Breast epithelium (tissue), 4 donors: ENCODE measurements around the gene P3H4. TPM values are rescaled to one million over a fixed set of nuclear protein-coding genes. Genes with fewer than 3 reads are reported as not detected.

ENCODE experiments used
- DNase-seq, 2 donors: peaks; one replicate each; pipeline ENCODE4 v3.0.0-alpha.2; 2019; ENCODE audit warnings: low spot score in 2 of 2
- H3K27ac ChIP-seq, 2 donors: fragments of 200-600 bp; sonication (generic) in 1 of 2; one replicate each; pipeline ENCODE4 v1.5.1; 2016 to 2019; ENCODE audit warnings: mild to moderate bottlenecking in 1 of 2
- H3K27me3 ChIP-seq, 2 donors: fragments of 200-600 bp; sonication (generic) in 1 of 2; one replicate each; pipeline versions ENCODE4 v1.5.1 to v1.6.0; 2017 to 2019; ENCODE audit warnings: control low read depth in 1 of 2, mild to moderate bottlenecking in 1 of 2
- H3K36me3 ChIP-seq: fragments of 200-600 bp; one replicate; pipeline ENCODE4 v1.5.1; 2019
- H3K4me1 ChIP-seq, 2 donors: fragments of 200-600 bp; sonication (generic); one replicate each; pipeline ENCODE4 v1.5.1; 2016 to 2019; ENCODE audit warnings: control low read depth in 1 of 2
- H3K4me3 ChIP-seq, 3 donors: fragments of 200-600 bp; sonication (generic); 1 replicate in 2 of 3; 2 replicates in 1 of 3; pipeline ENCODE4 v1.5.1; 2016 to 2019; ENCODE audit warnings: mild to moderate bottlenecking in 3 of 3, moderate library complexity in 2 of 3
- H3K9me3 ChIP-seq, 2 donors: fragments of 200-600 bp; sonication (generic) in 1 of 2; one replicate each; pipeline ENCODE4 v1.5.1; 2016 to 2019; ENCODE audit warnings: control low read depth in 1 of 2
- POLR2A ChIP-seq: fragments of 450-650 bp; IDR thresholded peaks from one replicate; pipeline ENCODE4 v1.6.1; 2016; ENCODE audit warnings: antibody characterized with exemption, mild to moderate bottlenecking, moderate library complexity
- POLR2AphosphoS5 ChIP-seq, 3 donors: sonication (generic); formaldehyde crosslinking; IDR thresholded peaks; one replicate each; pipeline ENCODE4 v1.6.1; 2017; ENCODE audit warnings: antibody characterized with exemption in 3 of 3
- intact Hi-C: fragments of 100-400 bp; cut with DNase I; formaldehyde crosslinking; loops from one replicate; pipeline ENCODE4 v1.15.1; 2023; ENCODE audit warnings: low total_unique reads
- total RNA-seq, 3 donors: library from RNA; depleted of rRNA; stranded (reverse); fragments of >200 nt; gene quantifications; one replicate each; pipeline ENCODE4 v1.1.0, GENCODE V29; 2016
- TF ChIP-seq, protein P1 (sequence below), 3 donors: fragments of 450-650 bp; IDR thresholded peaks; one replicate each; pipeline ENCODE4 v1.5.1; 2016 to 2017; ENCODE audit warnings: antibody characterized with exemption in 3 of 3, mild to moderate bottlenecking in 3 of 3, moderate library complexity in 3 of 3

Gene P3H4
- total RNA-seq, 3 donors from 2014 or later, result 6.2 to 19.0 (median 14.9) TPM

- intact Hi-C loops, result no loop called here
- no peaks in the 10 kb centered on the region for H3K36me3 ChIP-seq
- peak within 1 kb of the TSS; percentile 67 to 86 (median 79) for H3K4me3 ChIP-seq
- peak within 1 kb of the TSS; percentile 56 to 81 for H3K27ac ChIP-seq
- no peaks in the 10 kb centered on the region for H3K9me3 ChIP-seq
- no peaks in the 10 kb centered on the region for H3K27me3 ChIP-seq
- DNase-seq, result peak in 1 of 2 donors; percentile 36
- TF ChIP-seq, protein P1, sequence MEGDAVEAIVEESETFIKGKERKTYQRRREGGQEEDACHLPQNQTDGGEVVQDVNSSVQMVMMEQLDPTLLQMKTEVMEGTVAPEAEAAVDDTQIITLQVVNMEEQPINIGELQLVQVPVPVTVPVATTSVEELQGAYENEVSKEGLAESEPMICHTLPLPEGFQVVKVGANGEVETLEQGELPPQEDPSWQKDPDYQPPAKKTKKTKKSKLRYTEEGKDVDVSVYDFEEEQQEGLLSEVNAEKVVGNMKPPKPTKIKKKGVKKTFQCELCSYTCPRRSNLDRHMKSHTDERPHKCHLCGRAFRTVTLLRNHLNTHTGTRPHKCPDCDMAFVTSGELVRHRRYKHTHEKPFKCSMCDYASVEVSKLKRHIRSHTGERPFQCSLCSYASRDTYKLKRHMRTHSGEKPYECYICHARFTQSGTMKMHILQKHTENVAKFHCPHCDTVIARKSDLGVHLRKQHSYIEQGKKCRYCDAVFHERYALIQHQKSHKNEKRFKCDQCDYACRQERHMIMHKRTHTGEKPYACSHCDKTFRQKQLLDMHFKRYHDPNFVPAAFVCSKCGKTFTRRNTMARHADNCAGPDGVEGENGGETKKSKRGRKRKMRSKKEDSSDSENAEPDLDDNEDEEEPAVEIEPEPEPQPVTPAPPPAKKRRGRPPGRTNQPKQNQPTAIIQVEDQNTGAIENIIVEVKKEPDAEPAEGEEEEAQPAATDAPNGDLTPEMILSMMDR (IDR thresholded peaks at IDR 0.05), result no peak
- peak in 1 of 3 donors; percentile 22 for TF ChIP-seq POLR2AphosphoS5 (IDR thresholded peaks at IDR 0.05)
- no peak for TF ChIP-seq POLR2A
- peaks cover 3 to 6% of the 10 kb centered on the region in 2 donors for H3K4me1 ChIP-seq
These were observed 817 bp upstream of the P3H4 start, which contains the start of gene FKBP10 for GRCh38 chr17:41812381-41813151. TSS of gene FKBP10 (plus strand) at chr17:41813004. CDS start at chr17:41813035, 31 bp downstream.

- Histone ChIP-seq H3K27ac (peak overlapping the region; percentile 56 to 61), H3K4me3 (peak overlapping the region; percentile 67 to 86 (median 79)), H3K27me3 (no peaks in the 10 kb centered on the region), H3K4me1 (peaks cover 3 to 6% of the 10 kb centered on the region in 2 donors), H3K36me3 (no peaks in the 10 kb centered on the region), H3K9me3 (no peaks in the 10 kb centered on the region)
- TF ChIP-seq, protein P1 (IDR thresholded peaks at IDR 0.05), result no peak
- TF ChIP-seq POLR2AphosphoS5 (IDR thresholded peaks at IDR 0.05) (no peak), POLR2A (no peak)
- intact Hi-C loops, result no loop called here
- no peak for DNase-seq
These were observed 845 bp downstream of the P3H4 start for GRCh38 chr17:41810659-41811548.

DNA sequence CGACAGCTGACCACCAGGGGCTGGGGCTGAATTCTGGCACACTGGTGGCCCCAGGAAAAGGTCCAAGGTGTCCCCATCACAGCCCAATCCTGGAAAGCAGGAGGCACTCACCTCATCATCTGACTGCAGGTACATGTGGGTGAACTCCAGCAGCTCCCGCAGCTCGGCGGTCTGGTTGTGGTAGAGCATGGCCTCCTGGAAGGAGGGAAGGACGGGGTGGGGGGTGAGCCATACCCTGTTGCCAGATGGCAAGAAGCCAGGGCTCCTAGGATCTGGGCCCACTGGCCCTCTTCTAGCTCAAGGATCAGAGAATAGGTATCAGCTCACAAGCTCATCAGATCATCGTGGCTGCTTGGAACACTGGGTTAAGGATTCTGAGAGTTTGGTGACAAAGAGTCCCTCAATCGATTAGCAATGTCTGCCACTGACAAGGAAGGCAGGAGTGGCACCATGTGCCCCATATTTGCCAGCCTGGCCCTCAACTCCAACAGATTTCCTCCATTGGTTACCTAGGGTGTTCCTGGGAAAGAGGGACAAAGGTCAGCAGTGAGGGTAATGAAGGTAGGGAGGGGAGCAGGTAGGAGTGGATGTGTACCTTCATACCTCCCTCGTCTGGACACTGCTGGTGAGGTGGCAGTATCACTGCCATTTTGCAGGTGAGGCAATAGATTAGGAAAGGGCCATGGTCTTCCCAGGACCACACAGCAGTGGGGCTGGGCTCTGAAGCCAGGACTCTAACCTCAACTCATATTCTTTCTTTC, 4.9 kb downstream of the P3H4 start:
- Histone ChIP-seq H3K27me3 (no peaks in the 10 kb centered on the region), H3K9me3 (no peaks in the 10 kb centered on the region), H3K36me3 (no peaks in the 10 kb centered on the region), H3K27ac (no peak overlapping the region), H3K4me1 (peaks cover 3 to 6% of the 10 kb centered on the region in 2 donors), H3K4me3 (no peak overlapping the region)
- TF ChIP-seq POLR2A, result no peak
- no peak for TF ChIP-seq POLR2AphosphoS5 (IDR thresholded peaks at IDR 0.05)
- TF ChIP-seq, protein P1 (IDR thresholded peaks at IDR 0.05), result no peak
- no peak for DNase-seq
- intact Hi-C loops, result no loop called here

DNA sequence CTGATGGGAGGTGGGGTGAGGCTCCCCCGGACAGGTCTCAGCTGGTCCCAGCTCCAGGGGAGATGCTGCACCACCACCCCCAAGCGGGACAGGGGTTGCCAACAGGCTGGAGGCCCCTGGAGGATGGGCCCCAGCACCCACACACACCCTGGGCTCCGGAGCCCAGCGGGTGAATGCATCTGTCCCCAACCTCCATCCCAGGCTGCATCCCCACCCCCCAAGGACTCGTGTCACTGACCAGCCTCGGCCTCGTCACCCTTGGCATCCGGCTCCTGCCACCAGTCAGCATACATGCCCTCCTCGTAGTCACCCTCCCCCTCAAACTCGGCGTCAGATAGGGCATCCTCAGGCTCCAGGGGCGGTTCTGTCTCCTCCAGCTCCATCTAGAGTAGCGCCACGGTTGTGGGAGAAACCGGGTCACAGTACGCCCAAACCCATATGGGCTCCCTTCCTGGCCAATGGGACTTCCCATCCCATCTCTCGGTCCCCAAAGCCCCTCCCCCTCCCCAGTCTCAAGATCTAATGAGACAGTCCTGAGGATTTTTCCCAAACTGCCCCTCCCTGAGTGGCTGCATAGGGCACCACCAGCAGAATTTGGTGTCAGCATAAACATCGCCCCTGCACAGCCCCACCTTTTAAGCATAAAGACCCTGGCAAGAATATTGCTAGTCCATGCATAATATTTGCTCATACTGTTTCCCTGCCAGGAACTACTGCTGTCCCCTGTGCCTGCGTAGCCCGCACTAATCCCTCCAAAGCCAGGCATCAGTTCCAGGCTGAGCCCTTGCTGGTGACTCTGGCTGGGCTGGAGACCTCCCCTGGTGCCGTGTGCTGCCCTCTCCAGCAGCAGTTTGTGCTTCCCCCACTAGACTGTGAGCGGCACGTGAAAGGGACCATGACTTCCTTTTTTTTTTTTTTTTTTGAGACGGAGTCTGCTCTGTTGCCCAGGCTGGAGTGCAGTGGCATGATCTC, 8.4 kb downstream of the P3H4 start:
- Histone ChIP-seq H3K27ac (no peak overlapping the region), H3K27me3 (no peaks in the 10 kb centered on the region), H3K4me3 (no peak overlapping the region), H3K36me3 (no peaks in the 10 kb centered on the region), H3K4me1 (peaks cover 4 to 5% of the 10 kb centered on the region in 2 donors), H3K9me3 (no peaks in the 10 kb centered on the region)
- intact Hi-C loops, result loop anchor here (5.0 kb wide), 2 partner anchors 66 to 1856 kb away; no protein-coding TSS in a partner anchor
- no peak for DNase-seq
- TF ChIP-seq POLR2AphosphoS5 (IDR thresholded peaks at IDR 0.05) (no peak), POLR2A (no peak)
- TF ChIP-seq, protein P1 (IDR thresholded peaks at IDR 0.05), result no peak
